Lower lobe of right lung (tissue), 2 donors: ENCODE results near the gene MITF. TPM values are rescaled to one million over a fixed set of nuclear protein-coding genes. Genes with fewer than 3 reads are reported as not detected.

Source experiments
- ATAC-seq, 2 donors: fragments of 200-7000 bp; cut with Tn5 transposase; one replicate each; pipeline ENCODE4 v1.9.1; 2020 to 2022; ENCODE audit warnings: mild to moderate bottlenecking in 2 of 2, moderate library complexity in 2 of 2
- DNase-seq: peaks from one replicate; pipeline ENCODE4 v3.0.0-alpha.2; 2020
- H3K27ac ChIP-seq: fragments of 200-600 bp; one replicate; pipeline ENCODE4 v1.8.0; 2022
- H3K27me3 ChIP-seq: fragments of 200-600 bp; one replicate; pipeline ENCODE4 v1.8.0; 2022; ENCODE audit warnings: low read depth
- H3K36me3 ChIP-seq: fragments of 200-600 bp; one replicate; pipeline ENCODE4 v1.8.0; 2022; ENCODE audit warnings: mild to moderate bottlenecking
- H3K4me1 ChIP-seq: fragments of 200-600 bp; one replicate; pipeline ENCODE4 v1.8.0; 2022
- H3K4me3 ChIP-seq: fragments of 200-600 bp; one replicate; pipeline ENCODE4 v1.8.0; 2022; ENCODE audit warnings: mild to moderate bottlenecking
- H3K9me3 ChIP-seq: fragments of 200-600 bp; one replicate; pipeline ENCODE4 v1.8.0; 2022
- intact Hi-C: fragments of 100-400 bp; cut with DNase I; formaldehyde crosslinking; loops from one replicate; pipeline ENCODE4 v1.11.0; 2022
- total RNA-seq: library from RNA; stranded (reverse); fragmentation: NEBNext Ultra II Directional; extraction: Animal tissue kit (Norgen Biotek cat#: 25700); gene quantifications from one replicate; pipeline ENCODE4 v1.2.1, GENCODE V29; 2021
- TF ChIP-seq, protein P1 (sequence below): fragments of 200-600 bp; IDR thresholded peaks from one replicate; pipeline ENCODE4 v1.8.0; 2022; ENCODE audit warnings: antibody characterized with exemption, mild to moderate bottlenecking
- donor health status: DM: no; HTN: yes; CAD: no; lungs with severe emphysema.

MITF gene
- total RNA-seq, 1 donor from 2014 or later = 45.1 TPM

DNA sequence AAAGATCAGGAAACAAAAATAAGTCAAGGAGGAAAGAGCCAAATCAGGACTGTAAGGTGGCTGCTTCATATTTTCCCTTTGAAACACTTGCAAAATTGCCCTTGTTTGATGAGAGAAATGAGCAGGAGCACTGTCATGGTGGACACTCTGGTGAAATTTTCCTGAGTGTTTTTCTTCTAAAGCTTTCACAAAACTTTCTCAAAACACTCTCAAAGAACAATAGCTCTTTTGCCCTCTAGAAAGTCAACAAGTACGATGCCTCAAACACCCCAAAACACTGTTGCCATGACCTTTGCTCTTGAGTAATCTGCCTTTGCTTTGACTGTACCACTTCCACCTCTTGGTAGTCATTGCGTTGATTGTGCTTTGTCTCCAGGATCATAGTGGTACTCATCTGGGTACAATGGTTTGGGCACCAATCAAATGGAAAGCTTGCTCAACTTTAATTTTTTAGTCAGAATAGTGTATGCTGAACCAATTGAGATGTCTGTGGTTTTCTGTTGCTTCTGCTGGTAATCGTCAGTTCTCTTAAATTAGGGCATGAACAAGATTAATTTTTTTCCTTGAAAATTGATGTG is 13.2 kb upstream of the MITF start:
- Histone ChIP-seq H3K27ac (no peak overlapping the region), H3K4me3 (no peak overlapping the region), H3K9me3 (no peaks in the 10 kb centered on the region), H3K27me3 (no peaks in the 10 kb centered on the region), H3K4me1 (no peaks in the 10 kb centered on the region), H3K36me3 (no peaks in the 10 kb centered on the region)
- DNase-seq = no peak
- TF ChIP-seq, protein P1, sequence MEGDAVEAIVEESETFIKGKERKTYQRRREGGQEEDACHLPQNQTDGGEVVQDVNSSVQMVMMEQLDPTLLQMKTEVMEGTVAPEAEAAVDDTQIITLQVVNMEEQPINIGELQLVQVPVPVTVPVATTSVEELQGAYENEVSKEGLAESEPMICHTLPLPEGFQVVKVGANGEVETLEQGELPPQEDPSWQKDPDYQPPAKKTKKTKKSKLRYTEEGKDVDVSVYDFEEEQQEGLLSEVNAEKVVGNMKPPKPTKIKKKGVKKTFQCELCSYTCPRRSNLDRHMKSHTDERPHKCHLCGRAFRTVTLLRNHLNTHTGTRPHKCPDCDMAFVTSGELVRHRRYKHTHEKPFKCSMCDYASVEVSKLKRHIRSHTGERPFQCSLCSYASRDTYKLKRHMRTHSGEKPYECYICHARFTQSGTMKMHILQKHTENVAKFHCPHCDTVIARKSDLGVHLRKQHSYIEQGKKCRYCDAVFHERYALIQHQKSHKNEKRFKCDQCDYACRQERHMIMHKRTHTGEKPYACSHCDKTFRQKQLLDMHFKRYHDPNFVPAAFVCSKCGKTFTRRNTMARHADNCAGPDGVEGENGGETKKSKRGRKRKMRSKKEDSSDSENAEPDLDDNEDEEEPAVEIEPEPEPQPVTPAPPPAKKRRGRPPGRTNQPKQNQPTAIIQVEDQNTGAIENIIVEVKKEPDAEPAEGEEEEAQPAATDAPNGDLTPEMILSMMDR = no peak
- intact Hi-C loops = no loop called here
- no peak for ATAC-seq

DNA sequence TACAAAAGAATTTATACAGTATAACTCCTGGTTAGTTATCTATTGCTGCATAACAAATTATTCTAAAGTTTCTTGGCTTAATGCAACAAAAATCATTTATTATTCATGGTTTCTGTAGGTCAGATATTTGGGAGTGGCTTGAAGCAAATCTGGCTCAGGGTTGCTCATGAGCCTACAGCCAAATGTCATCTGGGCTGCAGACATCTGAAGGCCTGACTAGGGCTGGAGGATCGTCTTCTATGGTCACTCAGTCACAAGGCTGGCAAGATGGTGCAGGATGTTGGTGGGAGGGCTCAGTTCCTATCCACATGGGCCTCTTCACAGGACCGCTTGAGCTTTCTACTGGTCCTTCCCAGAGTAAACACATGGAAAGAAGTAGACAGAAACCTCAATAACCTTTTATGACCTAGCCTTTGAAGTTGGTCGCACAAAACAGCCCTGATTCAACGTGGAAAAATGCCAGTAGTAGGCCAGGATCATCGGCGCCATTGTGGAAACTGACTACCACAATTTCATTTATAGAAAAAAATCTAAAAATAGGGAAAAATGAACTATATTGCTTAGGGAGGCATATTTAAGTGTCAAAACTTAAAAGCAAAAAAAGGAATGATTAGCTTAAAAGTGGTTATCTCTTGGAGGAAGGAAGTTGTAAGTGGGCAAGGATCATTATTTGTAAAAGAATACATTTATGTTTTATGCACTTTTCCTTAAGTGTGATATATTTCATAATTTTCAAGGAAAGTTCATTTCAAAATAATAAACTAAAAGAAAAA is 9.9 kb upstream of the MITF start:
- intact Hi-C loops = no loop called here
- no peak for ATAC-seq

DNA sequence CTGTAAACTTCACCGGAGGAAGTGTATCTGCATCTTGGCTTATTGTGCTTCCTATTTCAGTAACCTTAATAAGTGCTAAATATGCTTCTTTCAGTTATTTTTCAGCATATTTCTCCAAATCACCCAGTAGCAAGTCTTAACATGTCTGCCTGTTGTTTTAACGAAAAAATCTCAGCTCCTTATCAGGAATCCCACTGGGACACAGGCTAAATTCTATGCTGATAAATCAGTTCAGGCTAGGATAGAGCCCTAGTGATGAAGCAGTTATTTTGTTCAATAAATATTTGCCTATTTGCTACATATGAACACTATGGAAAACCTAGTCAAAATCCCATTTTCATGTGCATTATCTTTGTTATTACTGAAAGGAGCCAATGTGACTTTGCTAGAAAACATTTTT is 8.2 kb upstream of the MITF start:
- TF ChIP-seq, protein P1 = no peak
- intact Hi-C loops = no loop called here
- ATAC-seq (no peak), DNase-seq (no peak)
- Histone ChIP-seq H3K4me3 (no peak overlapping the region), H3K36me3 (no peaks in the 10 kb centered on the region), H3K27me3 (no peaks in the 10 kb centered on the region), H3K4me1 (no peaks in the 10 kb centered on the region), H3K27ac (no peak overlapping the region), H3K9me3 (no peaks in the 10 kb centered on the region)

More for the DNA sequence above, 9.9 kb upstream of the MITF start:
- no peaks in the 10 kb centered on the region for H3K27me3 ChIP-seq
- H3K4me1 ChIP-seq = no peaks in the 10 kb centered on the region
- TF ChIP-seq, protein P1 = no peak
- H3K4me3 ChIP-seq = no peak overlapping the region
- DNase-seq = no peak
- no peaks in the 10 kb centered on the region for H3K36me3 ChIP-seq
- H3K9me3 ChIP-seq = no peaks in the 10 kb centered on the region
- no peak overlapping the region for H3K27ac ChIP-seq

DNA sequence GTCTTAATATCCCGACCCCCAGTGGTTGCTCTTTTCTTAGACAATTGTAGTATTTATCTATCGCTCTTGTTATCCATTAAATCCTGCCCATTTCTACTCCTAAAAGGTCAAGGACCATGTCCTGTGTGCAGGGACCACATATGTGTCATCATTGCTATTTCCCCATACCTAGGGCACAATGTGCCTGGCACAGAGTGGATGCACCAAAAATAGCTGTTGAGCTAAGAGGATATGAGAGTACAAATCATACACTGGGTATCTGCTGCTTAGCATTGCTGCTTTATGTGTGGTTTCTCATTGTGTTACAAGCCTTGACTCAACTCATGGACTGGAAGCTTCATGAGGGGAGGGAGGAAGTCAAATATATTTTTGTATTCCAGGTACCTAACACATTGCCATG is 3.4 kb upstream of the MITF start:
- intact Hi-C loops = no loop called here

DNA sequence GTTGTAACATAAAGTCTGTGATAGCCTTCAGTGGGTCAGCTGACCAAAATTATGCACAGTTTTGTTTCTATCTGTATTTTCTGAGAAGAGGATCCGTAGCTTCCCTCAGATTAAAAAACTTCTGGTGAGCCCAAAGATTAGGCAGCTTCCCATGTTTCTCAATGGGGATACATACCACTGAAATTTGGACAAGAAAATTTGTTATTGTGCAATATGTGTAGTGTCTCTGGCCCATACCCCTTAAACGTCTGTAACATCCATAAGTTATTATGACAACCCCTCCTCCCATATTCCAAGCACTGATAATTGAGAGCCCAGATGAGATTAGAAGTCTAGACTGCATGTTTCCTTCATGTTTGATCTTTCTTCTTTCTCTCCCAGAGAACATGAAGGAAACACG is 1.9 kb upstream of the MITF start:
- no peak for DNase-seq
- peaks cover 25% of the 10 kb centered on the region for H3K4me1 ChIP-seq
- H3K36me3 ChIP-seq = no peaks in the 10 kb centered on the region
- no peaks in the 10 kb centered on the region for H3K9me3 ChIP-seq
- intact Hi-C loops = no loop called here
- H3K27me3 ChIP-seq = no peaks in the 10 kb centered on the region
- no peak for ATAC-seq
- H3K27ac ChIP-seq = no peak overlapping the region
- H3K4me3 ChIP-seq = no peak overlapping the region
- TF ChIP-seq, protein P1 = no peak

More for the DNA sequence above, 3.4 kb upstream of the MITF start:
- no peaks in the 10 kb centered on the region for H3K27me3 ChIP-seq
- TF ChIP-seq, protein P1 = no peak
- H3K4me1 ChIP-seq = peaks cover 15% of the 10 kb centered on the region
- H3K4me3 ChIP-seq = no peak overlapping the region
- no peak overlapping the region for H3K27ac ChIP-seq
- H3K9me3 ChIP-seq = no peaks in the 10 kb centered on the region
- DNase-seq (no peak), ATAC-seq (no peak)
- H3K36me3 ChIP-seq = no peaks in the 10 kb centered on the region
